ENCODE measurements around the gene SPRY4.
A peak's percentile ranks its signal among the peaks of the same experiment; 100 is the strongest.

Gene SPRY4

DNA sequence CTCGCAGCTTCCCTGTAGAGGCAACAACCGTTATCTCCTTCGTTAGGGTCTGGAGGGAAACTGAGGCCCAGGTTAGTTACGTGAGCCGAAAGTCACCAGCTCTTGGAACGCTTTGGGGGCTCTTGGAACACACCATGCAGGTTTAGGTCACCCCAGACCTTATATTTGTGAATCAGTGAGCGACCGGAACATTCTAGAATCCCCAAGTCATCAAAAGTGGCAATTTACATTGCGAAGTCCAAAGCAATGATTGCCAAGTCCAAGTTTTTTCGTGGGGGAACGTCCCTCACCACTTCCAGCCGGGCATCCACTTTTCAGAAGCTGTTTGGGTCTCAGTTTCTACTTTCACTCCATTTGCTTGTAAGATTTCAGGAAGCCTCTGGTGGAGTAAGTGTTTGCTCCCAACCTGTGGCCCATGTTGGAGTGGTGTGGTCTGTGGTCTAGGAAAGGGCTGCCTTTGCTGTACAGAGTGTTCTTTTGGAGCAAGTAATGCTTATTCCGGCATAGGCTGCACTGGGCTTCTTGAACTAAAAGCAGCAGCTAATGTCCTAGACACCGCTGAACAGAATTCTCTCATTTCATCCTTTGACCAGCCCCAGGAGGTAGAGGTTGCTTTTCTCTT, 32.8 kb upstream of the SPRY4 start:
- no peak for TF ChIP-seq FOXP2 (optimal IDR thresholded peaks at IDR 0.05; ENCODE audit: borderline replicate concordance, extremely low read depth, extremely low read length, insufficient read depth)
- no peak for TF ChIP-seq TAF1 (IDR thresholded peaks at IDR 0.05; ENCODE audit: borderline replicate concordance, insufficient read depth, low read length)
- no peak for TF ChIP-seq SIN3A (IDR thresholded peaks at IDR 0.05; ENCODE audit: borderline replicate concordance, insufficient read depth, low read length)
- TF ChIP-seq POLR2AphosphoS5 (IDR thresholded peaks at IDR 0.05; ENCODE audit: low read depth, low read length), result no peak
- no peak for TF ChIP-seq REST (IDR thresholded peaks at IDR 0.05; ENCODE audit: insufficient read depth in 1 of 2, low read depth in 2 of 2, low read length in 2 of 2)

GRCh38 chr5:142356716-142357468, 32.1 kb upstream of the SPRY4 start:
- TF ChIP-seq FOXP2 (optimal IDR thresholded peaks at IDR 0.05; ENCODE audit: borderline replicate concordance, extremely low read depth, extremely low read length, insufficient read depth), result peak; percentile 10
- 0 out of 2 replicates have a peak, but pooled peaks have one; percentile 53 for TF ChIP-seq SIN3A (IDR thresholded peaks at IDR 0.05; ENCODE audit: borderline replicate concordance, insufficient read depth, low read length)
- no peak for TF ChIP-seq POLR2AphosphoS5 (IDR thresholded peaks at IDR 0.05; ENCODE audit: low read depth, low read length)
- no peak for TF ChIP-seq TAF1 (IDR thresholded peaks at IDR 0.05; ENCODE audit: borderline replicate concordance, insufficient read depth, low read length)
- TF ChIP-seq REST (IDR thresholded peaks at IDR 0.05; ENCODE audit: insufficient read depth in 1 of 2, low read depth in 2 of 2, low read length in 2 of 2), result peak in 1 of 2 experiments; percentile 75; a peak in 2 of 4 replicates

GRCh38 chr5:142356349-142356715, 31.5 kb upstream of the SPRY4 start:
- TF ChIP-seq TAF1 (IDR thresholded peaks at IDR 0.05; ENCODE audit: borderline replicate concordance, insufficient read depth, low read length), result no peak

GRCh38 chr5:142353071-142353472, 28.3 kb upstream of the SPRY4 start:
- TF ChIP-seq POLR2AphosphoS5 (IDR thresholded peaks at IDR 0.05; ENCODE audit: low read depth, low read length), result no peak
- no peak for TF ChIP-seq FOXP2 (optimal IDR thresholded peaks at IDR 0.05; ENCODE audit: borderline replicate concordance, extremely low read depth, extremely low read length, insufficient read depth)
- no peak for TF ChIP-seq SIN3A (IDR thresholded peaks at IDR 0.05; ENCODE audit: borderline replicate concordance, insufficient read depth, low read length)
- TF ChIP-seq TAF1 (IDR thresholded peaks at IDR 0.05; ENCODE audit: borderline replicate concordance, insufficient read depth, low read length), result no peak
- no peak for TF ChIP-seq REST (IDR thresholded peaks at IDR 0.05; ENCODE audit: insufficient read depth in 1 of 2, low read depth in 2 of 2, low read length in 2 of 2)

DNA sequence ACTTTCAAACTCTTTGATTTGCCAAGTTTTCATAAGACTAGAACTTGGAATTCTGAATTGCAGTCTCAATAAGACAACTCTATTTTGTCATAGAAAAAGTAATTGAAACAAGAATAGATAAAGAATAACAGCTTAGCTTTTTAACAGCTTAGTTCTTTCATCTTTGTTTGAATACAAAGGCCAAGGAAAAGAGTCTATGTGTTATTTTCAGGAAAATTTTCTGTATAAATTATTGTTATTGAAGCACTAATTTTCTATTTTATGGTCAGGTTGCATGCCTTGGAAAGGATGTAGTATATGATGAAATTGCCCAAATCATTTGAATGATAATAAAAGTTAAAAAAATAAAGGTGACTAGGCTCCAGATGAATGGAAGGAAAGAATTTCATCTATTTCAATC, 25.2 kb upstream of the SPRY4 start:
- no peak for TF ChIP-seq POLR2AphosphoS5 (IDR thresholded peaks at IDR 0.05; ENCODE audit: low read depth, low read length)
- no peak for TF ChIP-seq SIN3A (IDR thresholded peaks at IDR 0.05; ENCODE audit: borderline replicate concordance, insufficient read depth, low read length)
- no peak for TF ChIP-seq REST (IDR thresholded peaks at IDR 0.05; ENCODE audit: insufficient read depth in 1 of 2, low read depth in 2 of 2, low read length in 2 of 2)
- no peak for TF ChIP-seq TAF1 (IDR thresholded peaks at IDR 0.05; ENCODE audit: borderline replicate concordance, insufficient read depth, low read length)
- TF ChIP-seq FOXP2 (optimal IDR thresholded peaks at IDR 0.05; ENCODE audit: borderline replicate concordance, extremely low read depth, extremely low read length, insufficient read depth), result no peak
